Pancreas (tissue), 10 donors: ENCODE measurements around the gene IFT43. TPM values are rescaled to one million over a fixed set of nuclear protein-coding genes. Genes with fewer than 3 reads are reported as not detected.

Experiments used
- ATAC-seq, 4 donors: fragments of 200-7000 bp; cut with Tn5 transposase; one replicate each; pipeline versions ENCODE4 v1.8.0 to v1.9.1; 2020; ENCODE audit warnings: mild to moderate bottlenecking in 4 of 4, moderate library complexity in 4 of 4
- DNase-seq, 6 donors: peaks; one replicate each; pipeline ENCODE4 v3.0.0-alpha.2; 2020
- FAIRE-seq: peaks from 2 replicates; lab custom pipeline; 2012; peaks lifted over from hg19 to GRCh38; lab: Jason Lieb, UNC
- H3K27ac ChIP-seq, 4 donors: fragments of 200-600 bp; sonication (generic); 1 replicate in 3 of 4; 2 replicates in 1 of 4; pipeline versions ENCODE4 v1.5.0 to v1.8.0; 2020
- H3K27me3 ChIP-seq, 4 donors: fragments of 200-600 bp; one replicate each; pipeline ENCODE4 v1.8.0; 2021
- H3K36me3 ChIP-seq, 3 donors: fragments of 200-600 bp; sonication (generic) in 1 of 3; one replicate each; pipeline versions ENCODE4 v1.5.0 to v1.8.0; 2020 to 2021
- H3K4me1 ChIP-seq, 3 donors: fragments of 200-600 bp; one replicate each; pipeline ENCODE4 v1.8.0; 2021
- H3K4me3 ChIP-seq, 4 donors: fragments of 200-600 bp; sonication (generic) in 2 of 4; one replicate each; pipeline versions ENCODE4 v1.5.0 to v1.8.0; 2020 to 2021
- H3K9me3 ChIP-seq, 4 donors: fragments of 200-600 bp; one replicate each; pipeline ENCODE4 v1.8.0; 2021
- WGBS, 2 donors: extraction: QIAGEN DNeasy Blood & Tissue Kit; methylation state at CpG; one replicate each; pipeline ENCODE4 v1.1.7; 2013; 5-methylcytosine and 5-hydroxymethylcytosine counted together
- intact Hi-C, 3 donors: fragments of 100-400 bp; cut with DNase I; formaldehyde crosslinking; loops; one replicate each; pipeline versions ENCODE4 v1.11.1 to v1.14.2; 2022
- polyA plus RNA-seq, 2 donors: library from polyadenylated mRNA; stranded (reverse); fragments of 200-250 nt; gene quantifications; one replicate each; pipeline ENCODE4 v1.2.3, GENCODE V29; 2013
- total RNA-seq, 6 donors: library from RNA; stranded (reverse); fragmentation: NEBNext Ultra II Directional in 4 of 6; extraction: Animal tissue kit (Norgen Biotek cat#: 25700) in 4 of 6; gene quantifications; one replicate each; pipeline versions ENCODE4 v1.2.1 to v1.2.4, GENCODE V29; 2021 to 2023
- TF ChIP-seq, protein P1 (sequence below), 4 donors: fragments of 200-600 bp; sonication (generic) in 3 of 4; IDR thresholded peaks; one replicate each; pipeline versions ENCODE4 v1.5.0 to v1.8.0; 2021; ENCODE audit warnings: antibody characterized with exemption in 4 of 4
- donor health status: healthy with polysubstance abuse.
- donor health status: DM: no; HTN: no; CAD: no; lungs with moderate emphysema.
- donor health status: DM: no; HTN: no; CAD: no.
- donor health status: control.
- donor health status: control.
- donor health status: Bipolar disorder and iron deficiency.
- donor health status: DM: yes; HTN: yes; CAD: no.
- donor health status: DM: no; HTN: no; CAD: no.
- donor health status: DM: no; HTN: no; CAD: no.
- donor health status: DM: yes; HTN: yes; CAD: no.

Gene IFT43
- total and polyA plus RNA-seq, 8 donors, result 11.4 to 46.3 (median 16.5) TPM

DNA sequence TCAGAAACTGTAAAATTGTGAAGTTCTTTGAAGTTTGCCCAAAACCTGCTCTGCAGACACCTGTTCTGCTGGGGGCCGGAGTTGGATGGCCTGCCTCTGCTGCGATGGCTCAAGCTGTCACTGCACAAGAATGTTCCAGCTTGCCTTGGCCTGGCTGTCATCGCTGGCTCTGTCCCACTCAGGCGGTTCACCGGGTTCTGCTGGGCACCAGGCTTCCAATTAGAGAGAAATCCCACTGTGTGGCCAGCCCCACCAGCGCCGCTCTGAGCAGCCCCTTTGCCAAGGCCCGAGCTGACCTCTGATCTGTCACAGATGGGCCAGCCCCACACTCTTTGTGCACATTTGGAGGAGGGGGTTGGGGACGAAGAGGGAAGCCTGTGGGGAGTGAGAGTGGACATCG lies 94.5 kb downstream of the IFT43 start:
- intact Hi-C loops, result no loop called here
- TF ChIP-seq, protein P1, sequence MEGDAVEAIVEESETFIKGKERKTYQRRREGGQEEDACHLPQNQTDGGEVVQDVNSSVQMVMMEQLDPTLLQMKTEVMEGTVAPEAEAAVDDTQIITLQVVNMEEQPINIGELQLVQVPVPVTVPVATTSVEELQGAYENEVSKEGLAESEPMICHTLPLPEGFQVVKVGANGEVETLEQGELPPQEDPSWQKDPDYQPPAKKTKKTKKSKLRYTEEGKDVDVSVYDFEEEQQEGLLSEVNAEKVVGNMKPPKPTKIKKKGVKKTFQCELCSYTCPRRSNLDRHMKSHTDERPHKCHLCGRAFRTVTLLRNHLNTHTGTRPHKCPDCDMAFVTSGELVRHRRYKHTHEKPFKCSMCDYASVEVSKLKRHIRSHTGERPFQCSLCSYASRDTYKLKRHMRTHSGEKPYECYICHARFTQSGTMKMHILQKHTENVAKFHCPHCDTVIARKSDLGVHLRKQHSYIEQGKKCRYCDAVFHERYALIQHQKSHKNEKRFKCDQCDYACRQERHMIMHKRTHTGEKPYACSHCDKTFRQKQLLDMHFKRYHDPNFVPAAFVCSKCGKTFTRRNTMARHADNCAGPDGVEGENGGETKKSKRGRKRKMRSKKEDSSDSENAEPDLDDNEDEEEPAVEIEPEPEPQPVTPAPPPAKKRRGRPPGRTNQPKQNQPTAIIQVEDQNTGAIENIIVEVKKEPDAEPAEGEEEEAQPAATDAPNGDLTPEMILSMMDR (IDR thresholded peaks at IDR 0.05), result no peak
- DNase-seq (no peak), ATAC-seq (no peak), FAIRE-seq (no peak)
- Histone ChIP-seq H3K9me3 (no peaks in the 10 kb centered on the region), H3K4me3 (no peak overlapping the region), H3K27me3 (no peaks in the 10 kb centered on the region), H3K36me3 (peaks cover 0 to 7% (median 7%) of the 10 kb centered on the region in 3 donors), H3K4me1 (no peaks in the 10 kb centered on the region), H3K27ac (no peak overlapping the region)
- 81 to 88% methylated on average over 10 of the region's 10 CpGs for WGBS, 2 donors

DNA sequence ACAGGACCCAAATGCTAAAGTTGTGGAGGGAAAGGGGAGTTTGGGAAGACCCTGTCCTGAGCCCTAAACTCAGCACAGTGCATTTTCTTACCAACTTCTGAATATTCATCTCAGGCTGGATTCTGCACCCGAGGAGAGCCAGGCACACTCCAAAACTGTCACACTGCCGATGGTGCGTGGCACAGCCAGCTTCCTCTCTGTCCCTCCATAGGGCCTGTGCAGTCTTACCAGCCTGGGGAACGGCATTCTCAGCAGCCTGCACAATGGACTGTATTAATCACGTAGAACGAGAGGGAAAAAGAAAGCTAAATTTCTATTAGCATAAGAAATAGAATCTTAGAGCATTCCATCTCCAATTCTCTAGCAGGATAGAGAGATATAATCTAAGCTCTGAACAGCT lies 94.9 kb downstream of the IFT43 start:
- no peaks in the 10 kb centered on the region for H3K27me3 ChIP-seq
- H3K4me1 ChIP-seq, result no peaks in the 10 kb centered on the region
- FAIRE-seq, result no peak
- TF ChIP-seq, protein P1 (IDR thresholded peaks at IDR 0.05), result no peak
- no peak for ATAC-seq
- H3K9me3 ChIP-seq, result no peaks in the 10 kb centered on the region
- intact Hi-C loops, result no loop called here
- no peak overlapping the region for H3K27ac ChIP-seq
- H3K36me3 ChIP-seq, result peaks cover 0 to 7% (median 7%) of the 10 kb centered on the region in 3 donors
- H3K4me3 ChIP-seq, result no peak overlapping the region
- no peak for DNase-seq
- WGBS, 2 donors, result 82 to 86% methylated on average over 6 of the region's 6 CpGs

DNA sequence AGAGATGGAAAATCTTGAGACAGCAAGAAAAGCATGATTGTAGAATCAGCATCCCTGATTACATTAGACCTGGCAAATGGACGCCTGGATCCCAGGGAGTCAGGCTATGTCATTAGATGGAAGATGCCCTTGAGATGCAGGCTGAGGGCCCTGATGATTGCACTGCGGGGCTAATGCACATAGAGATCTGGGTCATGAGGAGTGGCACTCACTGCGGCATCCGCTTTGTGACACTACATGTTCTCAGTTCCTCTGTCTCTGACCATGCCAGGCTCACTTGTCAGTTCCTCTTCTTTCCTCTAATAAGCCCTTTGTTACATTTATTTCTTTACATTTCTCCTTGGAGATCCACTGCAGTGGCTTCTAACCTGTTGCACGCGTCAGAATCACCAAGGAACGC lies 96.1 kb downstream of the IFT43 start:
- TF ChIP-seq, protein P1 (IDR thresholded peaks at IDR 0.05), result no peak
- intact Hi-C loops, result no loop called here

DNA sequence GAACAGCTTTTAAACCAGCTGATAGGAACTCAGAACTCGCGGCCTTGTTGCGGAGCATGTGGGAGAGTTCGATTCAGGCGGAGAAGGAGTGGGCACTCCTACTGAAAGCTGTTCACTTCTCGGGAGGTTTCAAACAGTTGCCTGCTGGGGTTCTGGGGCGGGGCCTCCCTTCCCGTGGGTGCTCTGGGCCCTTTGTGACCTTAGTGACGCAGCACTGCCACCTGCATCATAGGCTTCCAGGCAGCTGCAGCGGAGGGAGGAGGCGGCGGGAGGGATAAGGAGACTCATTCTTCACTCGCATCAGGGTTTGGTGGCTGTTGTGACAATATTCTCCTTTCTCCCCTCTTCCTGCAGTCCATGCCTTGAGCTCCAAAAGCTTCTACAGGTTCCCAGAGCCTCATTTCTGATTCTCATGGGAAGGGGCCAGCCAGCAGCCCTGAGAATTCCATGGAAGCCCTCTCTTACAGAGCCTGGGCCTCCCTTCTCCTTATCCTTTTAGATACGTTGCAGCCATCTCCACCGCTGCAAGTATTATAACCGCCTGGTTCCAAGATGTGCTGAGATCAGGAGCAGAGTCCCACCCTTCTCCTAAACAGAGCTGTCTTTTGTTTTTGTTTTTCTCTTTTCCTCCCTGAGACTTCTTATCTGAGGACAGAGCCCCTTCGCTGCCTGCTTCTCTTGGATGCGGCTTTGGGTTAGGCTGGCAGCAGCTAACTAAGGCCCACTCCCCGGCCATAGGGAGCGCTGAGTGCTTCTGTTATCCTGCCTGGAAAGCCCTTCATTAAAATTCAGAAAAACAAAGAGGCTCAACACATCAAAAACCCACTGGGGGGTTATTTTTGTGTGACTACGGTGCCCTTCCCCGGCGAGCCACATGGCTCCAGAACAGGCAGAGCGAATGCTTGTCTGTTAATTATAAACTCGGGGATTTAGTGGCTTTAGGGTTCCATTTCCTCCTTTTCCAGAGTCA lies 98.5 kb downstream of the IFT43 start:
- TF ChIP-seq, protein P1 (IDR thresholded peaks at IDR 0.05), result no peak

More for the DNA sequence above, 96.1 kb downstream of the IFT43 start:
- ATAC-seq, result no peak
- WGBS, 2 donors, result 89 to 93% methylated on average over 7 of the region's 7 CpGs
- no peak for FAIRE-seq
- Histone ChIP-seq H3K27ac (no peak overlapping the region), H3K36me3 (peaks cover 0 to 7% (median 7%) of the 10 kb centered on the region in 3 donors), H3K27me3 (no peaks in the 10 kb centered on the region), H3K9me3 (no peaks in the 10 kb centered on the region), H3K4me3 (no peak overlapping the region), H3K4me1 (no peaks in the 10 kb centered on the region)
- DNase-seq, result no peak

DNA sequence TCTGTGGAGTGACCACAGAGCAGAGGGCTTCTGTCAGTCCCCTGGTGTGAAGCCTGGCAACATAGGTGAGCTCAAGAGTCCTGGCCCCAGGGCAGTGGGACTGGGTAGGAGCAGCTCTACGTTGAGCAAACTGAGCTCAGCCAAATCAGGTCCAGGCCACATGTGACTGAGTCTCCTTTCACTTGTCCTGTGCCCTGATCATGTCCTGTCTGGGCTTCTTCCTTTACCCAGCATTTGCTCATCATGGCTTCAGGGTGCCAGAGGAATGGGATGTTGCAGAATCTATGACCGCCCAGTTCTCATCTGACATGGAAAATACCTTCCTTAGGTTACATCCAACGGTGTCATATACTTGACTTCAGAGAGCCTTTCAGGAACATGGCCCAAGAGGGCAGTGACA lies 99.8 kb downstream of the IFT43 start:
- Histone ChIP-seq H3K9me3 (no peaks in the 10 kb centered on the region), H3K27ac (no peak overlapping the region), H3K4me1 (no peaks in the 10 kb centered on the region), H3K27me3 (no peaks in the 10 kb centered on the region), H3K36me3 (peaks cover 0 to 7% (median 7%) of the 10 kb centered on the region in 3 donors), H3K4me3 (no peak overlapping the region)
- 79 to 86% methylated on average over 3 of the region's 3 CpGs for WGBS, 2 donors
- ATAC-seq (no peak), FAIRE-seq (no peak), DNase-seq (no peak)
- intact Hi-C loops, result no loop called here
- TF ChIP-seq, protein P1 (IDR thresholded peaks at IDR 0.05), result no peak

More for the DNA sequence above, 98.5 kb downstream of the IFT43 start:
- intact Hi-C loops, result no loop called here
- no peak overlapping the region for H3K4me3 ChIP-seq
- WGBS, 2 donors, result 85 to 87% methylated on average over 25 of the region's 25 CpGs
- no peak for FAIRE-seq
- DNase-seq, result no peak
- ATAC-seq, result no peak
- H3K27ac ChIP-seq, result no peak overlapping the region
- peaks cover 0 to 7% (median 7%) of the 10 kb centered on the region in 3 donors for H3K36me3 ChIP-seq
- H3K9me3 ChIP-seq, result no peaks in the 10 kb centered on the region
- H3K4me1 ChIP-seq, result no peaks in the 10 kb centered on the region
- H3K27me3 ChIP-seq, result no peaks in the 10 kb centered on the region
